Epithelial cell of esophagus (primary cell): ENCODE measurements around the gene DNASE2.
A peak's percentile ranks its signal among the peaks of the same experiment; 100 is the strongest.

Source experiments
- DNase-seq: peaks from one replicate; pipeline ENCODE4 v3.0.0; 2010; ENCODE audit warnings: low read depth
- H3K4me3 ChIP-seq: 2 replicates; pipeline ENCODE4 v1.5.1; 2011; ENCODE audit warnings: mild to moderate bottlenecking, low read length, control low read depth
- CTCF ChIP-seq: IDR thresholded peaks from 2 replicates; pipeline ENCODE4 v1.5.1; 2011; ENCODE audit warnings: low read depth, mild to moderate bottlenecking, low read length, control low read depth, inconsistent platforms; ENCODE audit not compliant: insufficient read depth; ENCODE audit errors: missing control alignments

DNASE2 gene

GRCh38 chr19:12913851-12914690 lies 32.8 kb upstream of the DNASE2 start:
- TF ChIP-seq CTCF: no peak
- H3K4me3 ChIP-seq: no peak overlapping the region
- DNase-seq: no peak

DNA sequence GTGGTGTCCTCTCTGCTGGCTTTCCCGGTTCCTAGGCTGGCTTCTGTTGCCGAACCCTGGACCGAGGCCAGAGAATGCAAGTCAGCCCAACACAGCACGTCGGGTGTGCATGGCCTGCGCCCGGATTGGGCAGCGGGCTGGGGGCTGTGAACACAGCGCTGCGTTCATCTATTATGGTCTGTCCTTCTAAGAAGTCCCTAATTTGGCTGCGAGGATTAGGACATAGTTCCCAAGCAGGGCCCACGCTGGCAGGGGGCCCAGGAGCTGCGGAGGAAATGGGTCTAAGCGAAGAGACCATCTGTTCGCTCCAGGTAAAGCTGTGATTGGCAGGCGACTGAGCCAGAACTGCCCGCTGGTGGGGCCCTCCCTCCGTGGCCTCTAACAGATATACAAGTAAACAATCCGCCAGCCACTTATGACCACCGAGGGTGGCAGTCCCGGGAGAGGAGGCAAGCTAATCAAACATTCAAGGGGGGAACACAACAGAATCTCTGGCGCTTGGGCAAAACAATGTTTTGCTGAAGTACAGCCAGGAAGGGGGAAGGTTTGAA lies 31.8 kb upstream of the DNASE2 start:
- no peak for TF ChIP-seq CTCF
- no peak overlapping the region for H3K4me3 ChIP-seq
- peak; percentile 30 for DNase-seq

- H3K4me3 ChIP-seq: no peak overlapping the region
- TF ChIP-seq CTCF: no peak
- DNase-seq: no peak
These were observed 31.3 kb upstream of the DNASE2 start for GRCh38 chr19:12912571-12912970.

DNA sequence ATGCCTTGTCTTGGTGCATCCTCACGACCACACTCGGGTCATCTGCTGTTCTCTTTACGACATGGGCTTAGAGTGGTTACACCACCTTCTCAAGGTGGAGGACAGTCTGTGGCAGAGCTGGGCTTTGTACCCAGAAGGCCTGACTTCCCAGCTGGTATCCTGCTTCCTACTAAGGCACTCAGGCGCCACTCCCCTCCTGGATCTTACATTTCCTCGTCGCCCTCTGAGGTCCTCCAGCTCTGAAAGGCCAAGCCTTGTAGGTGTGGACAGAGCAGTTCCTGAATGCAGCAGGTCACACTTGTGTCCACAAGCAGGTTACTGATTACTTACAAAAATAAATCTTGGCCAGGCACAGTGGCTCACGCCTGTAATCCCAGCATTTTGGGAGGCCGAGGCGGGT lies 25.9 kb upstream of the DNASE2 start:
- H3K4me3 ChIP-seq: no peak overlapping the region
- no peak for TF ChIP-seq CTCF
- DNase-seq: no peak

- TF ChIP-seq CTCF: no peak
- no peak overlapping the region for H3K4me3 ChIP-seq
- no peak for DNase-seq
These were observed 18.8 kb upstream of the DNASE2 start for GRCh38 chr19:12899891-12900518.

- no peak overlapping the region for H3K4me3 ChIP-seq
- TF ChIP-seq CTCF: no peak
- DNase-seq: no peak
These were observed 15.2 kb upstream of the DNASE2 start for GRCh38 chr19:12896460-12896859.
